Measurements from ENCODE around the gene FXR2. TPM values are rescaled to one million over a fixed set of nuclear protein-coding genes. Genes with fewer than 3 reads are reported as not detected.

Gene FXR2
- total RNA-seq, 120 experiments from 2014 or later: 53.1 to 114 (median 73.7) TPM

Other genes starting within 250 kb of the FXR2 start
- gene TNK1, start 233.8 kb downstream of the FXR2 start, total RNA-seq: 1 to 10 TPM in 115 of 120 experiments, under 1 TPM in 5; 0.69 to 7.6 (median 2.5) TPM
- gene PLSCR3, start 220.4 kb downstream of the FXR2 start, total RNA-seq: 10 to 100 TPM in 116 of 120 experiments, 1 to 10 TPM in 4; 7.3 to 23.9 (median 14.2) TPM
- 10 to 100 TPM; 25.4 to 80.3 (median 44.3) TPM for gene TMEM256, start 210.8 kb downstream of the FXR2 start, total RNA-seq
- gene NLGN2, start 207.1 kb downstream of the FXR2 start, total RNA-seq: 100 to 1,000 TPM in 103 of 120 experiments, 10 to 100 TPM in 17; 83.6 to 164 (median 109) TPM
- under 1 TPM in 2 of 120 experiments, not detected in 118; 0.86 to 0.95 TPM for gene SPEM1, start 194.6 kb downstream of the FXR2 start, total RNA-seq
- gene SPEM2, start 189.3 kb downstream of the FXR2 start, total RNA-seq: under 1 TPM in 2 of 120 experiments, not detected in 118; 0.41 to 0.48 TPM
- under 1 TPM in 1 of 120 experiments, not detected in 119; 0.14 TPM for gene SPEM3, start 186.0 kb downstream of the FXR2 start, total RNA-seq
- 1 to 10 TPM in 52 of 120 experiments, under 1 TPM in 61, not detected in 7; 0.24 to 3.3 (median 0.97) TPM for gene TMEM102, start 179.5 kb downstream of the FXR2 start, total RNA-seq
- 10 to 100 TPM in 25 of 120 experiments, 1 to 10 TPM in 95; 2.5 to 23.6 (median 7.0) TPM for gene FGF11, start 175.4 kb downstream of the FXR2 start, total RNA-seq
- gene CHRNB1, start 169.8 kb downstream of the FXR2 start, total RNA-seq: 10 to 100 TPM in 95 of 120 experiments, 1 to 10 TPM in 25; 6.3 to 21.6 (median 12.1) TPM
- 100 to 1,000 TPM in 108 of 120 experiments, 10 to 100 TPM in 12; 90.1 to 145 (median 113) TPM for gene ZBTB4, start 135.3 kb downstream of the FXR2 start, total RNA-seq
- gene SLC35G6, start 133.5 kb downstream of the FXR2 start, total RNA-seq: under 1 TPM in 1 of 120 experiments, not detected in 119; 0.34 TPM
- gene POLR2A, start 130.5 kb downstream of the FXR2 start, total RNA-seq: 100 to 1,000 TPM in 115 of 120 experiments, 10 to 100 TPM in 5; 83.5 to 163 (median 124) TPM
- 10 to 100 TPM; 25.3 to 97.2 (median 50.2) TPM for gene TNFSF12, start 65.8 kb downstream of the FXR2 start, total RNA-seq
- gene TNFSF13, start 56.1 kb downstream of the FXR2 start, total RNA-seq: 10 to 100 TPM in 119 of 120 experiments, 1 to 10 TPM in 1; 9.4 to 59.7 (median 21.7) TPM
- gene SENP3, start 53.0 kb downstream of the FXR2 start, total RNA-seq: 10 to 100 TPM; 41.4 to 93.2 (median 61.6) TPM
- gene CD68, start 35.3 kb downstream of the FXR2 start, total RNA-seq: 10 to 100 TPM in 94 of 120 experiments, 1 to 10 TPM in 26; 2.6 to 53.1 (median 15.0) TPM
- 10 to 100 TPM; 25.1 to 53.7 (median 34.4) TPM for gene MPDU1, start 31.0 kb downstream of the FXR2 start, total RNA-seq
- 10 to 100 TPM in 27 of 120 experiments, 1 to 10 TPM in 93; 3.6 to 16.6 (median 8.0) TPM for gene SOX15, start 24.8 kb downstream of the FXR2 start, total RNA-seq
- 100 to 1,000 TPM in 60 of 120 experiments, 10 to 100 TPM in 60; 72.5 to 143 (median 99.8) TPM for gene SAT2, start 12.9 kb upstream of the FXR2 start, total RNA-seq
- gene SHBG, start 15.2 kb upstream of the FXR2 start, total RNA-seq: 1 to 10 TPM in 88 of 120 experiments, under 1 TPM in 20, not detected in 12; 0.47 to 5.3 (median 1.5) TPM
- 100 to 1,000 TPM; 159 to 746 (median 296) TPM for gene ATP1B2, start 36.0 kb upstream of the FXR2 start, total RNA-seq
- 10 to 100 TPM in 109 of 120 experiments, 1 to 10 TPM in 11; 5.6 to 31.5 (median 14.8) TPM for gene TP53, start 72.6 kb upstream of the FXR2 start, total RNA-seq
- 10 to 100 TPM in 19 of 120 experiments, 1 to 10 TPM in 101; 5.1 to 15.5 (median 8.1) TPM for gene WRAP53, start 73.6 kb upstream of the FXR2 start, total RNA-seq
- 10 to 100 TPM in 119 of 120 experiments, 1 to 10 TPM in 1; 7.4 to 54.0 (median 30.3) TPM for gene EFNB3, start 90.3 kb upstream of the FXR2 start, total RNA-seq
- 1 to 10 TPM in 119 of 120 experiments, under 1 TPM in 1; 0.96 to 5.4 (median 2.7) TPM for gene DNAH2, start 102.8 kb upstream of the FXR2 start, total RNA-seq
- gene KDM6B, start 219.3 kb upstream of the FXR2 start, total RNA-seq: 10 to 100 TPM; 12.7 to 38.8 (median 21.8) TPM
- gene TMEM88, start 240.2 kb upstream of the FXR2 start, total RNA-seq: 10 to 100 TPM in 1 of 120 experiments, 1 to 10 TPM in 114, under 1 TPM in 4, not detected in 1; 0.69 to 10.3 (median 3.2) TPM
- gene NAA38, start 242.7 kb upstream of the FXR2 start, total RNA-seq: 100 to 1,000 TPM in 18 of 120 experiments, 10 to 100 TPM in 102; 46.8 to 127 (median 87.8) TPM
- 10 to 100 TPM; 14.7 to 35.0 (median 23.8) TPM for gene CYB5D1, start 243.1 kb upstream of the FXR2 start, total RNA-seq

Data from dorsolateral prefrontal cortex (tissue), 118 donors.